Stimulated activated CD4-positive, alpha-beta T cell treated with anti-CD3 and anti-CD28 coated beads, Interleukin-12 subunit alpha, Interleukin-12 subunit beta, amount 100 ng/mL, for 24 hours (primary cell): ENCODE results near the gene SEC31B.
A peak's percentile ranks its signal among the peaks of the same experiment; 100 is the strongest.

Experiments
- DNase-seq, 2 experiments: peaks; one replicate each; pipeline ENCODE4 v3.0.0-alpha.2; 2020; ENCODE audit warnings: low read depth in 2 of 2

Gene SEC31B, protein sequence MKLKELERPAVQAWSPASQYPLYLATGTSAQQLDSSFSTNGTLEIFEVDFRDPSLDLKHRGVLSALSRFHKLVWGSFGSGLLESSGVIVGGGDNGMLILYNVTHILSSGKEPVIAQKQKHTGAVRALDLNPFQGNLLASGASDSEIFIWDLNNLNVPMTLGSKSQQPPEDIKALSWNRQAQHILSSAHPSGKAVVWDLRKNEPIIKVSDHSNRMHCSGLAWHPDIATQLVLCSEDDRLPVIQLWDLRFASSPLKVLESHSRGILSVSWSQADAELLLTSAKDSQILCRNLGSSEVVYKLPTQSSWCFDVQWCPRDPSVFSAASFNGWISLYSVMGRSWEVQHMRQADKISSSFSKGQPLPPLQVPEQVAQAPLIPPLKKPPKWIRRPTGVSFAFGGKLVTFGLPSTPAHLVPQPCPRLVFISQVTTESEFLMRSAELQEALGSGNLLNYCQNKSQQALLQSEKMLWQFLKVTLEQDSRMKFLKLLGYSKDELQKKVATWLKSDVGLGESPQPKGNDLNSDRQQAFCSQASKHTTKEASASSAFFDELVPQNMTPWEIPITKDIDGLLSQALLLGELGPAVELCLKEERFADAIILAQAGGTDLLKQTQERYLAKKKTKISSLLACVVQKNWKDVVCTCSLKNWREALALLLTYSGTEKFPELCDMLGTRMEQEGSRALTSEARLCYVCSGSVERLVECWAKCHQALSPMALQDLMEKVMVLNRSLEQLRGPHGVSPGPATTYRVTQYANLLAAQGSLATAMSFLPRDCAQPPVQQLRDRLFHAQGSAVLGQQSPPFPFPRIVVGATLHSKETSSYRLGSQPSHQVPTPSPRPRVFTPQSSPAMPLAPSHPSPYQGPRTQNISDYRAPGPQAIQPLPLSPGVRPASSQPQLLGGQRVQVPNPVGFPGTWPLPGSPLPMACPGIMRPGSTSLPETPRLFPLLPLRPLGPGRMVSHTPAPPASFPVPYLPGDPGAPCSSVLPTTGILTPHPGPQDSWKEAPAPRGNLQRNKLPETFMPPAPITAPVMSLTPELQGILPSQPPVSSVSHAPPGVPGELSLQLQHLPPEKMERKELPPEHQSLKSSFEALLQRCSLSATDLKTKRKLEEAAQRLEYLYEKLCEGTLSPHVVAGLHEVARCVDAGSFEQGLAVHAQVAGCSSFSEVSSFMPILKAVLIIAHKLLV

GRCh38 chr10:100519311-100520051 is at the start of gene SEC31B:
TSS of gene SEC31B (minus strand) at chr10:100519861. CDS start at chr10:100516952, 2,909 bp downstream.
- no peak for DNase-seq

GRCh38 chr10:100568912-100569311 is 49.3 kb upstream of the SEC31B start:
- no peak for DNase-seq

DNA sequence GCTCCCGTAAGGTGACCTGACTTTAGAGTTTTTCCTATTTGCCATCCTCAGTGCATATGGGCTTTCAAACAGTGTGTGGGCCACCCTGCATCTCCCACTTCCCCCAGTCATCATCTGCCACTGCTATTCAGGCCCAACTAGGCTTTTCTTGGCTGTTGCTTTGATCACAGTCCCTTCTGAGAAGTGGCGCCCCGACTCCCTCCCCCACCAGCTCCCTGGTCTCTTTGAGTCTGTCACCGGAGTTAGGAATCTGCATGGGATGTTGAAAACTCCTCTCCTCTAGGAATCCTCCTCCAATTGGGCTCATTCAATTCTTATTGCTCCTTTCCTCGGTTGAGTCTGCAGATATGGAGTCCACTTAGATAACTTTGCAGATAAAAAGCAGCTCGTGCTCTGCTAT is 48.2 kb upstream of the SEC31B start:
- DNase-seq, result no peak

DNA sequence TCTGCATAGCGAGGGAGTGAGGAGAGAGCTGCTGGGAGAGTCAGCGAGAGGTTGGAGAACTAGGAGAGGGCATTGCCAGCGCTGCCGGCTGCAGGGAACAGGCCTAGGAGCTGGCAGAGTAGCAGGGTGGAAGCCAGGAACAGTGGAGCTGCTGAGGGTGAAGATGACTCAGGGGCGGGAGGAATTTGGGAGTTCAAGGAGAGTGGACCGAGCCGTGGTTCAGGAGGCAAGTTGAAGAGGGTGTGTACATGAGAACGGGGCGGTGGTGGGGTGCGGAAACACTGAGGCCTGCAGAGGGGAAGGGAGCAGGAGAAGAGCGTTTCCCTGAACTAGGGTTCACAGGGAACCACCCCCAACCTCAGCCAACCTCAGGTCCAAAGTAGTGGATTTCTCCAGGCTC is 47.6 kb upstream of the SEC31B start:
- DNase-seq, result no peak

- no peak for DNase-seq
Measured at GRCh38 chr10:100566561-100566960, 46.9 kb upstream of the SEC31B start.

GRCh38 chr10:100565206-100565985 is 45.7 kb upstream of the SEC31B start:
- no peak for DNase-seq

DNA sequence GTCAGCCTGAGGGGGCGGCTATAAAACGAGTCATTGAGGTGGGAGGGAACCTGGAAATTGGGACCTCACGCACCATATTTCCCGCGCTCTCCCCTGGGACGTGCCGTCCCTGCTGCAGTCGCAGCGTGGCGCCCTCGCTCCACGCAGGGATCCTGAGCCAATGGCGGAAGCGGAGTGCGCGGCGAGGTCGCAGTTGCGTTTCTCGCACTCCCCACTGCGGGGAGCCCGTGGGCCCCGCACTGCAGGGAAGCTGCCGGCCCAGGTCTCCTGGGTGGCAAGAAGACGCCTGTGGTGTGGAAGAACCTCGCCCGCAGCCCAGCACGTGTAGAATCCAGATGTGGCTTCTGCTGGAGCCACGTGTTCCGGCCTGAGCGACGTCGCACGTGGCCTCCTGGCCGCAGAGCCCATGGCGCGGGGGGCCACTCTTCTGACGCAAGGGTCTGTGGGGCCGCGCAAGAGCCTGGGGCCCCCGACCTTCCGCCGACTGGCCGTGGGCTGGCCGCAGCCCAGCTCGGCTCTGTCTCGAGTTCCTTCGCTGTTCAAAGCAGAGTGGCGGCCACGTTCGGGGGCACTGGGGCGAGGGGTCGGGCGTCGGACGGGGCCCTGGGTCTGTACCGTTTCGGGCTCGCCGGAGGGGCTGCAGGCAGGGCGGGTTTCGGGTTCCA is 42.5 kb upstream of the SEC31B start:
- DNase-seq, result peak; percentile 54 to 69

- no peak for DNase-seq
Measured at GRCh38 chr10:100561005-100561404, 41.3 kb upstream of the SEC31B start.

GRCh38 chr10:100560248-100560647 is 40.6 kb upstream of the SEC31B start:
- no peak for DNase-seq

DNA sequence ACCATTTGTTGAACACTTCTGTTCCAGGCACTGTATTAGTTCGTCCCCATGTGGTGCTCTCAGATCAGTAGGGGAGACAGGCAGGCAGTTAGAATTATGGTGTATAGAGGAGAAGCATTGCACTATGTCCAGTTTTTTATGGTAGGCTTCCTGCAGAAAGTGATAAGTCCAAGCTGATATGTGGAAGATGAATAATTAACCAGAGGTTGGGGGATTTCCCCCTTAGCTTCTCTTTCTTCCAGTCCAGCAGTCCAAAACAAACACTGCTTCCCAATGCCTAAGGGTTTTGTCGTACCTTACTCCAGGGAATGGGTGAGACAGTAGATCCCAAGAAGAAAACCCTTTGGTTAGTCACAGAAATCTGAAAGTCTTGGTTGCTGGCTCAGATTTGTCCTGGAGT is 35.2 kb upstream of the SEC31B start:
- DNase-seq, result no peak

DNA sequence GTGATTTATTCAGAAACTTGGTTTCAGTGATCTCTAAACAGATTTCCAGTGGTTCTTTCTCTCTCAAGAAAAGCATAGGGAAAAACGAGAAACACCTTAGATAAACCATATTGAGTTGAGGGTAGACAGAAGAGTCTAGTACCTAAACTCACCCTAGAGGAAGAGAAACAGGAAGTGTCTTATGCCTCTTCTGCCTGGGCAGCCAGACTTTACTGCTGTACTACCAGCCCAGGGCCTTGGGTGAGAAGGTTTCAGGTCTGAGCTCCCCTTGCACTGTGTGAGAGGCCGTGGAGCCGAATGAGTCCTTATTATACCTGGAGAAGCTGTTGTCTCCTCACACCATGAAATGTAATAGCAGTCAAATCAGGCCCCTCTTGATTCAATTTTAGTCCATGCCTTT is 34.3 kb upstream of the SEC31B start:
- no peak for DNase-seq

DNA sequence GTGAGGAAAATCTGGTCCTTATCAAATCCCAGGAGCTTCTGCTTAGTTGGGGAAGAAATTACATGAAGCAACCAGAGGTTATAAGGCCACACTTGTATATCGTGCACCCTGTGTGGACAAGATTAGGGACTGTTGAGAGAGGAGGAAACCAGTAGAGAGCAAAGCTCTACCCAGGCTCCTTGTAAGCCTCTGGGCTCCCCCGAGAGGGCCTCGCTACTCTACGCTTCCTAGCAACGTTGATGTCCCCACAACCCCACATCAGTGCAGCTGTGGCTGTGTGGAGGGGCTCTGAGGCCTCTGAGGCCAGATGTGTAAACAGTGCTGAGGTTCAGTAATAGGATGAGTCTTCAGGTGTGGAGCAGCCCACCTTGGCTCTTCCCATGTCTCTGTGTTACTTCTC is 32.1 kb upstream of the SEC31B start:
- DNase-seq, result no peak

DNA sequence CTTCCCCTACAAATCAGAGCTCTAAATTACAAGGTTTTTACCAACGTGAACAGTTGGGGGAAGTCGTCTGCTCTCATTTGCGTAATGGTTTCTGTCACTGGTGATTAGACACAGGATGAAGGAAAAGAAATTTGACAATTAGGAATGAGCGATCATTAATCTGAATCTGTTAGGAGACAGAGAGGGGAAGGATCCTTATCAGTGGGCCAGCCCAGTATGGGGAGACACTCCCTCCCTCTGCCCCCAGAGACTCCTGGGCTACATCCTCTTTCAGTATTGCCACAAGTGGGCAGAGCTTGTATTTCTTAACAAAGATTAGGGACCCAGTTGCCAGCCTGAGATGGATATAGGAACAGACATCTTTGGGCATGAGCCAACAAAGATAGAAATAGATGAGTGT is 31.5 kb upstream of the SEC31B start:
- DNase-seq, result no peak

- DNase-seq, result no peak
Measured at GRCh38 chr10:100544950-100545349, 25.3 kb upstream of the SEC31B start.

DNA sequence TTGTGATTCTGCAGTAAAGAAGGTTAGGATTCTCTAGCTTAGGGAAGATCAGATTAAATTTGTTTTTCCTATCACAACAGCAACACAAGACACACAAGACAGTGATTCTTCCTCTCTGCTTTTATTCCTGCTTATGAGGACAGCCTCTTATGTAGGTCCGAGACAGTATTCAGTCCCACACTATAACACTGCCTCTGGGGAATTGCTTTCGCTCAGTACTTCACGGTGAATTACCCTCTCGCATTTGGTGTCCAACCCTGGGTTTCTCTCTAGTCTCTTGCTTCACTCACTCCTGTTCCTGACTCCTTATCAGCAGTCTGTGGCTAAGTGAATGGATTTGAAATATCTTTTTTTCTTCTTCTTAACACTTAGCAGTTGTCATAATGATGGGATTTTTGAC is 17.8 kb upstream of the SEC31B start:
- DNase-seq, result no peak

- DNase-seq, result peak; percentile 70 to 82
Measured at GRCh38 chr10:100535715-100536353, 16.2 kb upstream of the SEC31B start, which contains the start of gene HIF1AN. TSS of gene HIF1AN (plus strand) at chr10:100535943. CDS start at chr10:100535959, 16 bp downstream.

- no peak for DNase-seq
Measured at GRCh38 chr10:100535338-100535714, 15.7 kb upstream of the SEC31B start.

GRCh38 chr10:100534726-100535125 is 15.1 kb upstream of the SEC31B start:
- no peak for DNase-seq

DNA sequence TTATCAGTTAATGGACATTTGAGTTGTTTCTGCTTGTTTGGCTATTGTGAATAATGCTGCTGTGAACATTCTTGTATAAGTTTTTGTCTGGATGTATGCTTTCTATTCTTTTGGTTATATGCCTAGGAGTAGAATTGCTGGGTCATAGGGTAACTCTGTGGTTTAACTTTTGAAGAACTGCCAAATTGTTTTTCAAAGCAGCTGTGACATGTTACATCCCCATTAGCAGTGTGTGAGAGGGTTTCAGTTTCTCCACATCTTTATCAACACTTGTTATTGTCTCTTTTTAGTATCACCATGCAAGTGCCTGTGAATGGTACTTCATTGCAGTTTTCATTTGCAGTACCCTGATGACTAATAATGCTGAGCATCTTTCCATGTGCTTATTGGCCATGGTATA is 12.1 kb upstream of the SEC31B start:
- DNase-seq, result no peak
